NK-92 (cell line): Measurements from ENCODE around the gene CRYBB1.
"Not testable (repeated sequence)": the region's sequence is repeated elsewhere in the genome, so short reads cannot be mapped to it uniquely, and the experiment has no call there.

ENCODE experiments used
- DNase-seq: peaks from one replicate; lab custom pipeline; 2025; ENCODE audit not compliant: unreplicated experiment; lab: John Stamatoyannopoulos, UW

Gene CRYBB1

DNA sequence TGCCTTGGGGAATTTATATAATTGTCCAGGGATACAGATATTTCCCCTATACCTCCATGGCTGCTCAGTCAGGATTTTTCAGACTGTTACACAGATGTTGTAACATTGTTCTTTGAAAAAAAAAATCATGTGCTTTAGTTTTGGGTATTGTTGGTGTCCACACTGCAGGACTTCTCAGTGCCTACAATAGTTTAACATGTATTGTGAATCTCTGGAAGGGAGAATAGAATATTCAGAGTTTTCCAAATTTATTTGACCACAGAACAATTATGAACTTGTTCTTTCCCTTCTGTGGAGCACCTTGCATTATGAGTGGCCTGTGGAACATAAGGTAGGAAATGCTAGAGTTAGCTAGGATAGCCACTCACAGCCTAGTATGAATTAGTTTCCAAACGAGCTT lies 18.5 kb upstream of the CRYBB1 start:
- DNase-seq: no peak

DNA sequence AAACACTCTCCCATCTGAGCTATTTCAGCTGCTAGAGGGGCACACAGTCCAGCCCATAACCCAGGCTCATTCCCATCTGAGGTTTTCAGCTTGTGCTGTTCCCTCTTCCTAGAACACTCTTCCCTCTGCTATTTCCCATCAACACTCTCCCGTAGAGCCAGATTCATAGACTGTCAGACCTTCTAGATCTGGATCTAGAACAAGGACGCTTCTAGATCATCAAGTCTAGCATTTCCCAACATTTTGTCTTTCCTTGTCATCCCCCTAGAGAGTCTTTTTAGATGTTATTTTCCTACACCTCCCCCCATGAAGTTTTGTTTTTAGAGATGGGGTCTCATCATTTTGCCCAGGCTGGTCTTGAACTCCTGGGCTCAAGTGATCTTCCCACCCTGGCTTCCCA lies 17.3 kb upstream of the CRYBB1 start:
- DNase-seq: no peak

DNA sequence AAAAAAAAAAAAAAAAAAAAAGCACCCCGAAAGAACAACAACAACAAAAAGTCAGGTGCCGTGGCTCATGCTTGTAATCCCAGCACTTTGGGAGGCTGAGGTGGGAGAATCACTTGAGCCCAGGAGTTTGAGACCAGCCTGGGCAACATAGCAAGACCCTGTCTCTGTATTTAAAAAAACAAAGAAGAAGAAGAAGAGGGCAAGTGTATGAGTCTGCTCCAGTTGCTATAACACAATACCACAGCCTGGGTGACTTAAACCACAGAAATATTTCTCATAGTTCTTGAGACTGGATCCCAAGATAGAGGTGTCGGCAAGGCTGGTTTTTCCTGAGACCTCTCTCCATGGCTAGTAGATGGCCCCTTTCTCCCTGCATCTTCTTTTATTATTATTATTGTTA lies 16.4 kb upstream of the CRYBB1 start:
- no peak for DNase-seq

DNA sequence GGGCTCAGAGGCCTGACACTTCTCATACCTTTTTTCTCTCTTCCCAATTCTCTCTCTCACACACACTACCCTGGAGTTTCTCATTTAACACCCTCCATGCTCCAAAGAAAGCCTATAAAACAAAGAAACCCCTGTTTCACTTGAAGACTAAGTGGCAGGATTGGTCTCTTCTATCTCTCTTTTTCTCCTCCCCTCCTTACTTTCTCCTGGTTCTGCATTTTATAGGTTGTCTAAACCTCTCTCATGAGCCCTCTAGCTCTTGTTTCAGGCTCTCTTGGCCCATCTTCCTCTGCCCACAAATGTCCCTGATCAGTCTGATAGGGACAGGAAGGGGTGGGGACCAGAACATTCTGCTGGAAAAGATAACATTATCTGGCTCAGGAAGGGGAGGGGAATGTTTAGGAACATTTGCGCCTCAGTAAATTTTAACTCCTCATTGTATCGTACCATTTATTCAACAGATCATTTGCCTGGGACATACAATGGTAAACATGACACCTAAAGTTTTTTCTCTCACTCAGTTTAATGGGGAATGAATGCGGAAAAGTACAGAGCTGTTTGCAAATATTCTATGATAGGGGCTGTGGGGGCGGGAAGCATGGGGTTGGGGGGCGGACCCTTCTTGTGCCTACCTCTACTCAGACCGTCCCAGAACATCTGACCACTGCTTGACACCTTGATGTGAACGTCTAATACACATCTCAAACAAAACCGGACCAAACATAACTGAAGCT lies 14.8 kb upstream of the CRYBB1 start:
- DNase-seq: no peak

DNA sequence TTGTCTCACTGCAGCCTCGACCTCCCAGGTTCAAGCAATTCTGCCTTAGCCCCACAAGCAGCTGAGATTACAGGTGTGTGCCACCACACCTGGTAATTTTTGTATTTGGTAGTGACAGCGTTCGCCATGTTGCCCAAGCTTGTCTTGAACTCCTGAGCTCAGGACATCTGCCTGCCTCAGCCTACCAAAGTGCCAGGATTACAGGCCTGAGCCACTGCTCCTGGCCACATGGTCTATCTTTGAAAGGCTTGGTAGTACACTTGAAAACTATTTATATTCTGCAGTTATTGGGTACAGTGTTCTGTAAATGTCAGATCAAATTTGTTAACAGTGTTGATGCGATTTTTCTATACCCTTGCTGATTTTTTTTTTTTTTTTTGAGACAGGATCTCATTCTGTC lies 13.5 kb upstream of the CRYBB1 start:
- no peak for DNase-seq

DNA sequence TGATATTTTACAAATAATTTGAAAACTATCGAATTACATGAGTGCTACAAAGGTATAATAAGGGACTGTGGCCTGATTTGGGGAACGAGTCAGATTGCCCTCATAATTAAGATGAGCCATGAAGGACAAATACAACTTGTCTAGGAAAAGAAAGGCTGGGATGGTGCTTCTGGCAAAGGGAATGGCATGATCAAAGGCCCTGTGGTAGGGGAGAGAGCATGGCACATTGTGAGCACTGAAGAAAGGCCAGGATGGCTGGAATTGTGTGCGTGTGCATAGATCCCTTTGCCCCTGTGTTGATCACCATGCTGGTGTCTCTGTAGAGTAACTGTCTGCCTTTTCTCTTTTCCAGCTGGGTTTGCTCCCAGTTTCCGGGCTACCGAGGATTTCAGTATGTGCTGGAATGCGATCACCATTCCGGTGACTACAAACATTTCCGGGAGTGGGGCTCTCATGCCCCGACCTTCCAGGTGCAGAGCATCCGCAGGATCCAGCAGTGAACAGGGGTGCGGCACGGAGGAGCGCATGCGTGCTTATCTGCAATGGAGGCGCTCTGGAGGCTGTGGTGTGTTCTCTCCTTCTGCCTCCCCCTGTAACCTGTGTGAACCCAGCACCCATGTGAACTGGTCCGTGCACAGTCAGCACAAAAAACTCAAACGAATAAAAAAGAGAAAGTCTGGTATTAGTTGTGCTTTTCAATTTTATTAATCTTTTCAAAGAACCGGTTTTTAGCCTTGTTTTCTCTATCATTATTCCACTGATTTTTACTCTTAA lies 12.3 kb upstream of the CRYBB1 start:
- DNase-seq: no peak

DNA sequence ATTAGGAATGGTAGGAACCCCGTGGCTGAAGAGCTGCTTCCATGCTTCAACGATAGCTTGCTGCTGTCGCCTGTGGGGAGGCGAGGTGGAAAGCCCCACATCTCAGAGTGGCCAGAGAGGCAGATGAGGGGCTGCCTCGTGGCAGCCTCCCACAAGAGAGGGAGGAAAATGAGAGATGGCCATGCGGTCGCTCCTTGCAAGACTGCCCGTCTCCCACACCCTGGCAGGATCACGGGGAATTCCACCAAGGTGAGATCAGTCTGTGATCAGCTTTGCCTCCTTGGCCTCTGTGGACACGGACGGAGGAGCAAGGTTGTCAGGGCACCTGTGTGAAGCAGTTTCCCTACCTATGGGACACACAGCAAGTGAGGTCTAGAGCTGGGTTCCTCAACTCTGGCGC lies 7.0 kb upstream of the CRYBB1 start:
- DNase-seq: no peak

DNA sequence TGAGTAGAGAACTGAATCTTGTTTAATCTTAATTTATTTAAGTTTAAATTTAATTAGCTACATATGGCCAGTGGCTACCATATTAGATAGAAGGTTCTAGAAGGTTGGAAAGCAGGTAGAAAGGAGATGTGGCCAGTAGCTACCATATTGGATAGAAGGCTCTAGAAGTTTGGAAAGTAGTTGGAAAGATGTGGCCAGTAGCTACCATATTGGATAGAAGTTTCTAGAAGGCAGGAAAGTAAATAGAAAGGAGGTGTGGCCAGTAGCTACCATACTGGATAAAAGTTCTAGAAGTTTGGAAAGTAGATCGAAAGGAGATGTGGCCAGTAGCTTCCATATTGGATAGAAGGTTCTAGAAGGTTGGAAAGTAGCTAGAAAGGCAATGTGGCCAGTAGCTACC lies 6.2 kb upstream of the CRYBB1 start:
- DNase-seq: no peak

DNA sequence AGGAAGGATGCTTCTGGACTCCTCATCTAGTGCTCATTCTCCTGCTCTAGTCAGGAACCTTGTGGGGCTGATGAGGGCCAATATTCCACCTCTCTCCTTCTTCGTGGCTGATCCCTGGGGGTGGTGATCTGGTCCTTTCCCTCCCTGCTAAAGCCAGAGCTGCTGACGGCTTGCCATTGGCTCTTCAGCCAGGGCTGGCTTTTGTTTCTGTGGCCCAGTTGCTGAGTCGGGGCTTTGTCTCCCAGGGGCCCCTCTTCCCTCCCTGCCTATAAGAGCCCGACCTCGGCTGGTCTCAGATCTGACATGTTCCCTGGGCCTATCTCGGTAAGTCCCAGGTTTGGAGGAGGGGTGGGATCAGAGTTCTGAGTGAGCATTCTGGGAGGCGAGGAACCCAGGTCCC lies 3.8 kb upstream of the CRYBB1 start, which contains the start of gene CRYBA4:
TSS of gene CRYBA4 (plus strand) at position 301 of the 400 bp plus-strand sequence. CDS start 634 bp downstream, outside the sequence.
- DNase-seq: no peak

DNA sequence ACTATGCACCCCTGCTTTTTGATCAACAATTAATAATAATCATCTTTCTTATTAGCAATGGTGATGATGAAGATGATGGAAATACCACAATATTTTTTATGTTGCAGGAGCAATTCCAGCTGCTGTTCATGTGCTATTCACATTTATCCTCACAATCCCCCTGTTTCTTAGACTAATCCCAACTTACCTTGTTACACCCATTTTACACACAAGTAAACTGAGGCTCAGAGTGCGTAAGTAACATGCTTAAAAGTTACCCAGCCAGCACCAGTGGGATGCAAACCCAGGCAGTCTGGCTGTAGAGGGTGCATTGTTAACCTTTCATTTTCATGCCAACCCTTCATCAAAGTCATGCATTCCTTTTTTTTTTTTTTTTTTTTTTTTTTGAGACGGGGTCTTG lies 2.4 kb upstream of the CRYBB1 start:
- no peak for DNase-seq

DNA sequence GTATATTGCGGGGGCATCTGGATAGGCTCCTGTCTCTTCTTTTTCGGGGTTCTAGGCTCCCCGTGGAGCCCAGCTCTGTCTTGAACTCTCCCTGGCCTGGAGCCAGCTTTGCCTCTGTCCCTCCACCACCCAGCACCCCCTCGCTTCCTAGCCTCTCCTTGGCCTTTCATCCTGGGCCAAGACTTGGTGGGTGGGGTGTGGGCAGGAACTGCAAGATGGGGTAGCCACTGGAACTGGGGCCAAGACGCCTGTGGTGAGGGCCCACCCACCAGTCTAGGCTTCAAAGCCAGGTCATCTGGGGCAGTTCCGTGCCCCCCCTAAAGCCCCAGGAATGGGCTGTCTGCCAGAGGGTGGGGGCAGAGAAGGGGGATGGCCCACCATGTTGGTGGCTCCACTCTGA lies 1.7 kb upstream of the CRYBB1 start:
- no peak for DNase-seq

DNA sequence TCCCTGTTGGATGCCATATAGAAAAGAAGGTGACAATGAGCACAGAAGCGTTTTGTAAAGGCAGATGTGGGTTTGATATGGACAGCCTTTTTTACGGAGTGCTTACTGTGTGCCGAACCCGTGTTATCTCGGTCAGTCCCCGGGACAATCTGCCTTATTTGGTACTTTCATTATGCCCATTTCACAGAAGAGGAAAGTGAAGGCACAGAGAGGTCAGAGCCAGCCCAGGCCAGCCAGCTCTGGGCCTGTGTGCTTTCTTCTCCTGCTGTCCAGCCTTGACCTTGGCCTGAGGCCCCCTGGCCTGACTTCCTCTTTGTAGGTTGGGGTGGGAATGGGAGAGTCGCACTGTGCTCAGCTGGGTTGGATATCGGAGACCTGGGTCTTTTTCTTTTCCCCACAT lies 628 bp upstream of the CRYBB1 start:
- no peak for DNase-seq

DNA sequence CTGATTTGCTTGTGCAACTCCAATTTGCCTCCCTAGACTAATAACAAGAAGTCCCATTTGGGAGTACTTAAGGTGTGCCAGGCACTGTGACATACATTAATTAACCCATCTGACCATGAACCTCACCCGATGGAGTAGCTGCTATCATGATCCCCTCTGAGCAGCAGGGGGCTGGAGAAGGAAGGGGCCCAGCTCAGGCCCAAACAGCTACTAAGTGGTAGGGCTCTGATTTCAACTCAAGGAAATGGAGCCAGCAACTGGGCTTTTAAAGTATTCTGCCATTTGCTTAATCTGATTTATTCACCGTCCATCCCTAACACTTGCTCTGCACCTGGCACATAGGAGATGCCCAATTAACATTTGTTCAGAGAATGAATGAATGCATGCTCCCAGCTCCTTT lies 1.2 kb downstream of the CRYBB1 start:
- no peak for DNase-seq

DNA sequence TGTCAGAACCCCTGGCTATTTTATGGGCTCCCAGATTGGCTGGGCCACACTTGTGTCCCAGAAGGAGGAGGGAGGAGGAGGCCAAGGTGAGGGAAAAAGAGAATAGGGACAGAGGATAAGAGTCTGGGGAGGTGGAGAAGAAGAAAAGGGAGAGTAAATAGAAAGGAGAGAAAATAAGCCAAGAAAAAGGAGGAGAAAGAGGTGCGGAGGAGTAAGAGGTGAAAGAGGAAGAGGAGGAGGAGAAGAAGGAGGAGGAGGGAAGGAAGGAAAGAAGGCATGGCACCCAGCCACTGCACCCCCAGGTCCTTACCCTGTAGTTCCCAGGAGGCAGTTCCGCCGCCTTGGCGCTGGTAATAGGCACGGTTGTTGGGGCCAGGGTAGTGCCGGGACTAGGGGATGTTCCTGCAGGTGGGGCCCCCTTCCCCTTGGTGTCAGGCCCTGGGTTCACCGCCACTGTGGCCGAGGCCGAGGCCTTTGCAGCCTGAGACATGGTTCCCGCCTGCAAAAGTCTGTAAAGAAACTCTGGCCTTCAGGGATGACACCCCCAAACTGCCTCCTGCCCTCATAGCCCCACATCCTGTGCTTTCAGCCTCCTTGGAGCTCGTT lies 1.9 kb downstream of the CRYBB1 start:
- no peak for DNase-seq

DNA sequence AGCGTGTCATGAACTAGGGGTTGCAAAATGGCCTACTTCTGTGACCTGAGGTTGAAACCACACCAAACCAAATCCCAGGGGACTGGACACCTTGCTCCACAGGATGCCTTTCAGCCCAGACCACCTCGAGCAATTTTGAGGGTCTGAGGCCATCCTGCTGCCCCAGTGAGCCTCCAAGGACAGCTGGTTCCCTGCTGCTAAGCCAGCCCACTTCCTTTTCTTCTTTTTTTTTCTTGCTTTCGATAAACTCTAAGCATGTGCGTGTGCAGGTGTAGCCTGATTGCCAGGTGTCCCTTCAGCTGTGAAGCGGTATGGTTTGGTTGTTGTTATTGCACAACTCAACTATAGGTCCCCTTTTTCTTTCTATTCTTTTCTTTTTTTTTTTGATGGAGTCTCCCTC lies 2.7 kb downstream of the CRYBB1 start:
- DNase-seq: no peak

DNA sequence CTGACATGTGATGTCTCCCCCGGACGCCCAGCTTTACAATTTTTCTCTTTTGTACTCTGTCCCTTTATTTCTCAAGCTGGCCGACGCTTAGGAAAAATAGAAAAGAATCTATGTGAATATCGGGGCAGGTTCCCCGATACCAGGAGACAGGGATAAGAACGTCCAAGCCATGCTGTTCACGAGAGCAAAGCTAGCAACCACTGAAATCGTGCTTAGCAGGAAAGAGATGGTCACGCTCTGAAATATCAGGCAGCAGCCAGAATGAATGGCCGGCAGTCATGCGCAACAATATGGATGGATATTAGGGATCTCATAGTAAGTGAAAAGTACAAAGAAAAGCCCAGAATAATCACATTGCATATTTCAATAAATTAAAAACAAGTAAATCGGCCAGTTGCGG lies 3.5 kb downstream of the CRYBB1 start:
- no peak for DNase-seq

DNA sequence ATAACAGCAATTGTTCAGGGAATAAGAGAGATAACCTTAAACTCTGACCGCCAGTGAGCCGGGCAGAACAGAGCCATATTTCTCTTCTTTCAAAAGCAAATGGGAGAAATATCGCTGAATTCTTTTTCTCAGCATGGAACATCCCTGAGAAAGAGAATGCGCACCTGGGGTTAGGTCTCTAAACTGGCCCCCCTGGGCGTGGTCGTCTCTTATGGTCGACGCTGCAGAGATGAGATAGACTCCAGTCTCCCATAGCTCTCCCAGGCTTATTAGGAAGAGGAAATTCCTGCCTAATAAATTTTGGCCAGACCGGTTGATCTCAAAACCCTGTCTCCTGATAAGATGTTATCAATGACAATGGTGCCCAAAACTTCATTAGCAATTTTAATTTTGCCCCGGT lies 4.1 kb downstream of the CRYBB1 start:
- not testable (repeated sequence) for DNase-seq

DNA sequence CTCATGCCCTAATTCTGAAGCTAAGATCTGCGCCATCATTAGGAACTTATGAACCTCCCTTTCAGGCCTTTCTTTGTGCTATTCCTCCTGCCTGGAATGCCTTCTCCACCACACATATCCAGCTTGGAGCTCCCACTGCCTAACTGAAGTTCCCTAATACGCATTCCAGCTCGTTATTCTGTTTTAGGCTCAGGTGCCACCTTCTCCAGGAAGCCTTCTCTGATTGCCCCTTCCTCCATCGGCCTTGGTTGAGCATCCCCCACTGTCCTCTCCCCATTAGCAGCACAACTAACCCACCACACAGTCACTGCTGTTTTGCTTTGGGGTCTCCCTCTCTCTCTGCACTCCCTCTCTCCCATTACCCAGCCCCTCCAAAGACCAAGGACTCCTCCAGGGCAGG lies 5.2 kb downstream of the CRYBB1 start:
- DNase-seq: no peak

DNA sequence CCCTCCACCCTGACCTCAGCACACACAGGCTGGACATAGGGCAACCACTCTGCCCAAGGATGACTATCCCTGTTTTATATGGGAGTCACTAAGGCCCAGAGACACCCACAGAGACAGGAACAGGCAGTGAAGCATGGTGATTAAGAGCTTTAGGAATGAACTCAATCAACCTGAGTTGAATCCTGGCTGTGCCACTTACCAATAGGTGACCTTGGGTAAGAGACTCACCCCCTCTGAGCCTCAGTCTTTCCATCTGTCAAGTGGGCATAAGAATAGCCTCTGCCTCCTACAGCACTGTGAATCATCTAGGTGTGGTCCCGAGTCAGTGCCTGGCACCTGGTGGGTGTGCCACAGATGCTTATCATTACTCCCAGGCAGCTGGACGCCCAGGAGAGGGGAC lies 6.8 kb downstream of the CRYBB1 start:
- no peak for DNase-seq

DNA sequence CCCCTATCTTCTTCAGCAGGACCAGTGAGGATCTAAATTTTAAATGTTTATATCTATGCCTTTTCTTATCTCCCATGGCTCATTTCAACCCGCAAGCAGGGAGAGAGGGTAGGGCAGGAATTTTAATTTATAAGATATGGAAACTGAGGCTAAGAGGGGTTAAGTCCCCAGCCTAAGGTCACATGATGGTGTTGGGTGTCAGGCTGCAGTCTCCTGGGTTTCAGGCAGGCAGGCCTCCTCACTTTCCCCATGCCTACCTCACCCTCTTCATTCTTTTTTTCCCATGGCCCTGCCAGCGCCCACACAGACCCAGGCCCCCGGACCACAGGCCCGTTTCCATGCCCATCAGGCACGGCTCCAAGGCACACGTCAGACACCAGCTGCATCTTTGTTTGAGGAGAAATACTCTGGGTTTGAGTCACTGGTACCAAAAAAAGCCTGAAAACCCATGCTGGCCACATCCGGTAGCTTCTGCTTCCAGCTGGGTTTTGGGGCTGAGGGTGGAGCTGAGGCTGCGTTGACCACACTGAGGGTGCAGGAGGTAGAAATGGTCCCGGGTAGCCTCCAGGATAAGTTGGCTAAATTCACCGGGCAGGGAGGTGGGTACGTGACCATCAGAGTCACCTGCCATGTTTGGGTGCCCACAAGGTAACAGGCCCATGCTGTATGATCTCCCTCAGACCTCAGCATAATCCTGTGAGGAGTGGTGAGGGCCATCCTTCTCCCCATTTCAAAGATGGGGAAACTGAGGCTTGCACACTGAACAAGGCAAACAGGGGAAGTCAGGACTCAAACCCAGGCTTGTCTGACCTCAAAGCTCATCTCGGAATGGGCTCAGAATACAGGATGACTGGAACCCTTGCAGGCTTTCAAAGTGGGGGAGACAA lies 7.5 kb downstream of the CRYBB1 start:
- DNase-seq: no peak

DNA sequence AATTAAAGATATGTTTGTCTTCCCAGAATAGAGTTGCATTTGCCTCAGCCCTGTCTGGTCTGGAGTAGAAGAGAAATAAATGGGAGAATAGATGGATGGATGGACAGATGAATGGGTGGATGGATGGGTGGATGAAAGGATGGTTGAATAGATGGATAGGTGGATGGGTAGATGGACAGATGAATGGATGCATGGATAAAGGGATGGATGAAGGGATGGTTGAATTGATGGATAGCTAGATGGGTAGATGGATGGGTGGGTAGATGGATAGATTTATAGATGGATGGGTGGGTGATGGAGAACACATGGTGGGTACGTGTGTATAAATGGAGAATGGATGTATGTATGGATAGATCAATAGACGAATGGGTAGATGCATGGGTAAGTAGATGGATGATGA lies 8.5 kb downstream of the CRYBB1 start:
- no peak for DNase-seq
